GM19351 (cell line): ENCODE data around the gene WDR7.

ENCODE experiments used
- ATAC-seq: cut with Tn5 transposase; IDR thresholded peaks from one replicate; pipeline ENCODE4 v1.9.1; 2021; ENCODE audit warnings: mild to moderate bottlenecking, moderate library complexity; ENCODE audit not compliant: unreplicated experiment

The WDR7 gene

DNA sequence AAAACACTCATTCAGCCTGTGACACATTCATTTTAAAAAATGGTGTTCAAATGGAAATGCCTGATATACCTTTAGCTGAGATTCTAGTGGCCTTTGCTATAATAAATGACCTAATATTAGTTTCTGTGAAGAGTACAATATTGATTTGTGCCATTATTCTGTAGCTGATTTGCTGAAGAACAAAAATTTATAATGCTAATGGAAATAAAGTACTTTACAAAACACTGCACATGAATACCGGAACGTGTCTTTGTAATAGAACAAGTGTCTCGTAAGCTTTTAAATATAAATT lies 138.7 kb downstream of the WDR7 start:
- ATAC-seq: no peak

DNA sequence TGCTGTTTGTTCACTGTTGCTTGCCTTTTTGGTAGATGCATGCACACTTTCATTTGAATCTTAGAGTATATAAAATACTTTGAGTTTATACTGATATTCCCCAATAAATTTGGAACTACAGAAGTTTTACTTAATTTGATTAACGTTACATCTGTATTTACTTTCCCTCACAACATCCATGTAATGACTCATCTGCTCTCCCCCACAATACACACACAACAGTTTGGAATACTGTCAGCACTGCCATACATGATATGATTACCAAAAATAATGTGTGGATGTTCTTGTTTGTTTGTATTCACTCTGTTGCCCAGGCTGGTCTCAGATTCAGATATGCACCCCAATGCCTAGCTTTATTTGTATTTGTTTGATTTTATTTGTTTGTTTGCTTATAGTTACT lies 144.2 kb downstream of the WDR7 start:
- ATAC-seq: no peak

DNA sequence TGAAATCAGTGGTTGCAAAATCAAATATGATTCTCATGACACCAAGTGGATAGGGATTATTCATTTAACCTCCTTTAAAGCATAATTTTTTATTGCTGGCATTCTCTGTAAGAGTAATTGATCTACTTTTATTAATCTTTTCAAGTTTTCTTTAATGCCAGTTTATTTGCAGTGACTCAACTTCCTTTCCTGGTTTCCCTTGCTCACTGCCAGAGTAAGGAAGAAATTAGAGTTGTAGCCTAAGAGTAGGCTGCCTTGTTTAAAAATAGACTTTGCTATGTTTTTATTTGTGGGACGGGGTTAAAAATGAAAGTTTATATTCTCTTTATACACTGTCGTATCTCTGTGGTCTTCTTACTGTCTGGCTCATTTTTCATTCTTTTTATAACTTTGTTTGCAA lies 148.6 kb downstream of the WDR7 start:
- no peak for ATAC-seq

GRCh38 chr18:56803051-56803450 lies 151.9 kb downstream of the WDR7 start:
- no peak for ATAC-seq

DNA sequence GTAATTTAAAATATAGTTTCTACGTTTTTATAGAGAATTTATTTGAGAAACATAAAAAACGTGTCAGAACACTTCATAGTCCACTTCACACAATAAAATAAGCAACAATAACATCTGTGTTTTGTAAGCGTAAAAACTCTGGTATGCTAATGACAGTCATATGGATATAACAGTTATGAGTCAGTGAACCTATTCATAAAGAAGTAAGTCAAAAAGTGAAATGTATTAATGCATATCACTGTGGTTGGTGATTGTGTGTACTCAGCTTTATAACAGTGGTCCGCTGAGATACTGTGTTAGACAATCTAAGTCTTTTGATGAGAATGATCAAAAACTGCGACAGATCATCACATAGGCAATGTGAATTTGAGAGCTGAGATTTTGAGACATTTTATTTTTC lies 153.2 kb downstream of the WDR7 start:
- peak; percentile 75 for ATAC-seq

- no peak for ATAC-seq
Measured at GRCh38 chr18:56807901-56808300, 156.7 kb downstream of the WDR7 start.

- ATAC-seq: no peak
Measured at GRCh38 chr18:56812674-56813073, 161.5 kb downstream of the WDR7 start.

- no peak for ATAC-seq
Measured at GRCh38 chr18:56815926-56816325, 164.8 kb downstream of the WDR7 start.

- no peak for ATAC-seq
Measured at GRCh38 chr18:56823986-56824565, 172.9 kb downstream of the WDR7 start.

DNA sequence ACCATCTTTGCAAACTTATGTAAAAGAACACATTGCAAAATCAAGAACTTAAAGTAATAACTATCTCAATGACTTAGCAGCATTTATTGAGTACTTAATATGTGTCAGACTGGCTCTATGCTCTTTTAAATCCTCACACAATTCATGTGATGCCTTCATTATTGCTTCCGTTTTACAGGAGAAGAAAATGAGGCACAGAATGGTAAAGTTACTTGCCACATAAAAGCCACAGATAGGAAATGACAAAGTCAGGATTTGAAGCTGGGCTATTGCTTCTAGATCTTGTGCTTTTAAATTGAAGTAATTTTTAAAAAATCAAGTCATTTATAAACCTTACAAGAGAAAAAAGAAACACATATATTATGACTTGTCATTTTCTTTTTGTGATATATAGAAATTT lies 174.2 kb downstream of the WDR7 start:
- no peak for ATAC-seq

DNA sequence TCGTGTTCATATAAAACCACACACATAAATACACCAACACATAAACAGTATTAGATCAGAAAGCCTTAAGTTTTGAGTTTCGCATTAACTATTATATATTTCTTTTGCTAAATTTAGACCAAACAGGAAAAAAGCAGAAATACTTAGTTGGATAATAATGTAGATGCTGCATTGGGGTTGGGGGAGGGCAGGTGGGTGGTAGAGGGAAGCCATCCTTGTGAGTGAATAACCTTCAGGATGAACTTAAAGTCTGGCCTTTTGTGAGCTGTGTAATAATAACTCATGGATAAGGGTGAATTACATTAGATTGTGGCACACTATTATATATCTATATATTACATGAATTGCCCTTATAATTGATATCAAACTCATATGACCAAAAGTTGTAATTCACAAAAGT lies 174.7 kb downstream of the WDR7 start:
- no peak for ATAC-seq

- ATAC-seq: no peak
Measured at GRCh38 chr18:56831988-56832387, 180.8 kb downstream of the WDR7 start.

DNA sequence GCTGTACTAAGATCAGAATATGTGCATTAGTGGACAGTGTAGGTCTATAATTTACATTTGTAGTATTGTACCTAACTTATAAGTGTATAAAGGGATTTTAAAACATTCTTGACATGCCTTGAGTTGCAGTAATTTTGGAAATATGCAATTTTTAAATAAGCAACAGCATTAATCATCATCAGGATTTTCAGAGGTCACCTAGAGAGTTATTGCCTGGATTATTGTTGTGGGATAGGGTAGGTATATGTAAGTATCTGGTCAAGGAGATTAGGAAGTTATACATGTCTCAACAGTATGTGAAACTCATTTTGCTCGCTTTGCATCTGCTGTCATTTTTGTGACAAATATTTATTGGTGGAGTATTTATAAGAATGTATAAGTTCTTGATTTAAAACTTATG lies 184.2 kb downstream of the WDR7 start:
- ATAC-seq: no peak

GRCh38 chr18:56836173-56836572 lies 185.0 kb downstream of the WDR7 start:
- ATAC-seq: no peak

- ATAC-seq: no peak
Measured at GRCh38 chr18:56841836-56842235, 190.7 kb downstream of the WDR7 start.

DNA sequence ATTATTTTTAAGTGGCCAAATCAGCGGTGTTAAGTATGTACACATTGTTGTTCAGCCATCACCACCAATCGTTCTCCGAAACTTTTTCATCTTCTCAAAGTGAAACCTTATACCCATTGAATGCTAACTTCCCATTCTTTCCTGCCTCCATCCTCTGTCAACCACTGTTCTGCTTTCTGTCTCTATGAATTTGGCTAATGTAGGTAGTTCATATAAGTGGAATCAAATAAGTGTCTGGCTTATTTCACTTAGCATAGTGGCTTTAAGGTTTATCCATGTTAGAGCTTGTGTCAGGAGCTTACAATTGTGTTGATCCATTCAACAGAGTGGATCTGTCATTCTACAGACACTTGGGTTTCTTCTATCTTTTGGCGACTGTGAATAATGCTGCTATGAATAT lies 192.1 kb downstream of the WDR7 start:
- no peak for ATAC-seq

DNA sequence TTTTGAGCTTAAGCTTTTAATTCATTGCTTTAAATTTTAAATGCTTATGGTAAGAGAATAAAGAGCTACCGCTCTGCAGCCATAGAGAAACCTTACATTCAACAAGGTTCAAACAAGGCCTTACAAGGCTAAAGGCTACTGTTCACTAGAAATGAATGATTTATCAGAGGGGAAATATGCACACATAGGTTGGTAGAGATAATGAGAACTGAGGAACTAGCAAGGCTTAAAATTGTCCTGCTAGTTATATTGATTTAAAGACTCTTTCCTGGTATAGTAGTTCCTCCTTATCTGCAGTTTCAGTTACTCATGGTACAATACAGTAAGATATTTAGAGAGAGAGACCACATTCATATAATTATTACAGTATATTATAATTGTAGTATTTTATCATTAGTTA lies 193.4 kb downstream of the WDR7 start:
- no peak for ATAC-seq

- peak; percentile 100 for ATAC-seq
Measured at GRCh38 chr18:56851774-56852173, 200.6 kb downstream of the WDR7 start.

GRCh38 chr18:56853961-56854360 lies 202.8 kb downstream of the WDR7 start:
- ATAC-seq: no peak

DNA sequence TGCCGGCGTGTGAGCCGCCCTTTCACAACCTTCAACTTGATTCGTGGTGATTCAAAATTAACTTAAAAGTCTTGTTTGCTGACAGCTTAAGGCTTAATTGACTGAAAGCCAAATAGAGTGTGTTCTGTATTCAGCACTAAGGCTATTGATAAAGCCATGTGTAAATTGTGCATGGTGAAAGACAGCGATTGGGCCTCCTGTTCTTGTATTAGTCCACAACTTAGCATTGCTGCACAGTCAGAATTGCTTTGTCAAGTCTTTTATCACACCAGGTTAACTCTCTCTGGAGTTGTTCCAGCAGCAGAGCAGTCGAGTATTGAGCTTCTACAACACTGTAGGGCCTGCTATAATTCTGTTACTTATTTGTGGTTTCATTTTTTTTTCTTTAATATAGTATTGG lies 210.1 kb downstream of the WDR7 start:
- no peak for ATAC-seq

DNA sequence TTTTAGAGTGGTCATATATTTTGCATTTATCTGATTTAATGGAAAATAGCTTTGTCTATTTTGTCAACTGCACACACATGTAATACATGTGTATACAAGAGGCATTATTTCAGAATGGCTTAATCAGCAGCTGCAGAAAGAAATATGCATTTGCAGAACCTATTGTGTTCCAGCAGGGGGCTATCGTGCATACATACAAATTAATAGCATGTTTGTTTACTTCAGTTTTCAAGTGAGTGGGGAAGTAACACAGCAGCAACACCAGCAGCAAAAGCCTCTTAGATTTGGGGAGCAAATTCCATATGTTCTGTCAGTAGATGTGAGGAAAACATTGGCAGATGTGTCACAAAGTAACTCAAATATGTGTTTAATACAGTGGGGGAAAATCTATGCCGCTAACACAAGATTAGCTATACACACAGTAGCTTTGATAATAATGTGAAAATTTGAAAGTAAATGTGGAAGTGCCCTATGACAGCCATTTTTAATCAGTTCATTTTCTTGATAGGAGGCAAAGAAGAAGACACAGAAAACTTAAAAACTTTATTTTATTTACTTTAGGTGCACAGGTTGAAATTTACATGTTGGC lies 218.1 kb downstream of the WDR7 start:
- ATAC-seq: peak; percentile 79

DNA sequence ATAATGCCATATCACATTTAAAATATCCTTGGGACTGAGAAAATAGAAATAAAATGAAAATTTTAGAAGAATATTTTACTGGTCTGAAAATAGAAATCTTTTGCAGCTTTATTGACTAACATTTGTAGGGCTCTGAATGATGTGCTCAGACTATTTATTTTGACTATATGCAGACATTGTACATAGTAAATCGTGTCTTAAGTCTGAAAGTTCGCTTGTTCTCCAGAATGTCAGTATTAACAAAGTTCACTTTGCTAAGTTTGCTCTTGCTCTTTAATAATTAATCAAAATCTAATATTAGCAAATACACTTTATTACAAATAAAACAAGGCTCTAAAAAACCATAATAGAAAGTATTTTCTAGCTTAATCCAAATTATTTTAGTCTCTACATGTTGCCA lies 219.8 kb downstream of the WDR7 start:
- no peak for ATAC-seq

DNA sequence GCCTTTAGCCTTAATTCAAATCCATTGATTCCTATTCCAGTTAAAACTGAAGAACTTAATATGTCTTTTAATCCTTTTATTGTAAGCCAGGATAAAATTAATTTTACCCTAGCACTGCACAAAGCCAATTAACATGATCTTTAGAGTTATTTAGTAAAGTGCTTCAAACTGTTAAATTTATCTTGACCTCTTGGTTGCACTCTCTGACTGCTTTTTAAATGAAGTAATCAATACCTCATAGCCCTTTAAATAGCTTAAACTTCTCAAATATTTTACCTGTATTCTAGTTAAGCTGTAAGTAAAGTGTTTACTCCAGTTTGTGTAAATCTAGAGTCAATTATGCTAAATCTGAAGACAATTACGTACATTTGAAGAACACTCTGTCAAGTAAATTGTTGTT lies 221.0 kb downstream of the WDR7 start:
- no peak for ATAC-seq
